HepG2 (cell line): ENCODE data around the gene ATN1.

Experiments
- SMARCE1 ChIP-seq: fragments of 450-650 bp; IDR thresholded peaks from 2 replicates; pipeline ENCODE4 v1.6.1; 2017; ENCODE audit warnings: borderline replicate concordance
- ZNF639 ChIP-seq: conservative IDR thresholded peaks from 2 replicates; pipeline ENCODE4 v1.6.1; 2018; ENCODE audit warnings: missing genetic modification reagents

- TF ChIP-seq ZNF639 (CRISPR knock-in tag) (no peak), SMARCE1 (no peak)
Measured at GRCh38 chr12:6891646-6892001, 36.1 kb upstream of the ATN1 start.
